Central memory CD8-positive, alpha-beta T cell (primary cell): Measurements from ENCODE around the gene IGF1.
"Not testable (repeated sequence)": the region's sequence is repeated elsewhere in the genome, so short reads cannot be mapped to it uniquely, and the experiment has no call there.

Source experiments
- ATAC-seq: fragments of 150-1000 bp; cut with Tn5 transposase; replicated peaks from 2 replicates; pipeline ENCODE4 v1.10.0; 2022; ENCODE audit warnings: mild to moderate bottlenecking, moderate FRiP score, moderate number of reproducible peaks; ENCODE audit not compliant: poor library complexity, severe bottlenecking; ENCODE audit errors: extremely low read depth
- DNase-seq, 2 donors: peaks; one replicate each; pipeline ENCODE4 v3.0.0; 2021; ENCODE audit warnings: low spot score in 2 of 2
- H3K27ac Mint-ChIP-seq: one replicate; pipeline ENCODE4 v1.8.0; 2022; ENCODE audit warnings: low read depth, mild to moderate bottlenecking, moderate library complexity, mixed read lengths
- H3K27me3 Mint-ChIP-seq: one replicate; pipeline ENCODE4 v1.8.0; 2022; ENCODE audit warnings: mixed read lengths
- H3K36me3 Mint-ChIP-seq: one replicate; pipeline ENCODE4 v1.8.0; 2022; ENCODE audit warnings: mild to moderate bottlenecking, moderate library complexity, mixed read lengths; ENCODE audit not compliant: insufficient read depth
- H3K4me1 Mint-ChIP-seq: one replicate; pipeline ENCODE4 v1.8.0; 2022; ENCODE audit warnings: mixed read lengths
- H3K4me3 Mint-ChIP-seq: one replicate; pipeline ENCODE4 v1.8.0; 2022; ENCODE audit warnings: mild to moderate bottlenecking, moderate library complexity, mixed read lengths
- H3K9me3 Mint-ChIP-seq: one replicate; pipeline ENCODE4 v1.8.0; 2022; ENCODE audit warnings: mixed read lengths

The IGF1 gene

GRCh38 chr12:102470945-102471344, 9.4 kb downstream of the IGF1 start:
- peaks cover 1% of the 10 kb centered on the region for H3K36me3 Mint-ChIP-seq
- no peak overlapping the region for H3K27ac Mint-ChIP-seq
- peaks cover 4% of the 10 kb centered on the region for H3K4me1 Mint-ChIP-seq
- DNase-seq = no peak
- no peak overlapping the region for H3K4me3 Mint-ChIP-seq
- no peak for ATAC-seq
- H3K9me3 Mint-ChIP-seq = no peaks in the 10 kb centered on the region
- peaks cover 40% of the 10 kb centered on the region for H3K27me3 Mint-ChIP-seq

GRCh38 chr12:102468261-102468915, 12.0 kb downstream of the IGF1 start:
- no peak for ATAC-seq
- H3K27ac Mint-ChIP-seq = no peak overlapping the region
- DNase-seq = no peak
- H3K27me3 Mint-ChIP-seq = peaks cover 32% of the 10 kb centered on the region
- H3K36me3 Mint-ChIP-seq = peaks cover 1% of the 10 kb centered on the region
- H3K4me3 Mint-ChIP-seq = no peak overlapping the region
- H3K9me3 Mint-ChIP-seq = no peaks in the 10 kb centered on the region
- H3K4me1 Mint-ChIP-seq = no peaks in the 10 kb centered on the region

DNA sequence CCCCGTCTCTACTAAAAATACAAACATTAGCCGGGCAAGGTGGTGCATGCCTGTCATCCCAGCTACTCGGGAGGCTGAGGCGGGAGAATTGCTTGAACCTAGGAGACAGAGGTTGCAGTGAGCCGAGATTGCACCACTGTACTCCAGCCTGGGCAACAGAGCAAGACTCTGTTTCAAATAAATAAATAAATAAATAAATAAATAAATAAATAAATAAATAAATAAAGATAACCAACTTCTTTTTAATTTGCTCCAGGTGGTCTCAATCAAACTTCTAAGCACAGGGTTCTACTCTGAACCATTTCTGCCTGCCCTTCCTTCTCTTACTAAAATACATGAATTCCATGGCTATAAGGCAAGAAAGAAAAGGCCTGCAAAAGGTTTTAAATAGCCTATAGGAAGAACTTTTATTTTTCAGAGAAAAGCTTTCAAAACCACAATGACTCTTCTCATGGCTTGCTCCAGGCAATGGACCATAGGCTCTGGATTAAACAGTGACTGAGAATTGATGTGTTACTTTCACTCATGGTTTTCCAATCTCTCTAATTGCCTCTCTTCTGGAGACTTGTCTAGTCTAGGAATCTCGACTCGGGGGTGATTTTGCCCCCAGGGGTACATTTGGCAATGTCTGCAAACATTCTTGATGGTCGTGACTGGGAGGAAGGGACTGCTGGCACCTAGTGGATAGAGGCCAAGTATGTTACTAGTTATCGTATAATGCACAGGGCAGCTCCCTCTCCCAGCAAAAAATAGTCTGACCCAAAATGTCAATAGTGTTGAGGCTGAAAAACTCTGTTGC, 14.4 kb downstream of the IGF1 start:
- H3K27me3 Mint-ChIP-seq = peaks cover 43% of the 10 kb centered on the region
- DNase-seq (no peak), ATAC-seq (no peak)
- H3K4me3 Mint-ChIP-seq = no peak overlapping the region
- no peaks in the 10 kb centered on the region for H3K9me3 Mint-ChIP-seq
- no peak overlapping the region for H3K27ac Mint-ChIP-seq
- no peaks in the 10 kb centered on the region for H3K4me1 Mint-ChIP-seq
- H3K36me3 Mint-ChIP-seq = peaks cover 1% of the 10 kb centered on the region

DNA sequence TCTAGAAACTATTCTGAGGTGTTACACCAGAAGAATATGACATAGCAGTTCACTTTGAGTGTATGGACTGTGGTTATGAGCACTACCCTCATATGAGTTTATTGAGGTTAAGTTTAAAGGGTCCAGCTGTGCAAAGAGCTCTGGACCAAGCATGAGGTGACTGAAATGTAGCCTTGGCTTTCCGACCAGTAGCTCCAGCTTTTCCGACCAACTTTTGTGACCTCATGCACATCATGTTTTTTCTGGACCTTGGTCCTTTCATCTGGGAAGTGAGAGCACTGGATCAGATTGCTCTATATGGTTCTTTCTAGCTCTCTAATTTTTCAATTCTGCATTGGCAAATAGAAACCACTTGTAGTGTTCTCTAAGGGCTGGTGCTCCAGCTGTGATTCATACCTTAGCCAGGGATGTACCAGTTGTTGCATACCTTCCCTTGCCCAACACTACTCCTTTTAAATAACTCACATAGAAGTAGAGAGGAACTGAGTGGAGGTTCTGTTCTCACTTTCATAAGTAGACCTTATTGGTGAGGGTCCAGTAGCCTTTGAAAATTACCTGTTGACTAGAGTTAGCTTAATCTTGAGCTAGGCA, 16.6 kb downstream of the IGF1 start:
- no peaks in the 10 kb centered on the region for H3K4me1 Mint-ChIP-seq
- ATAC-seq (no peak), DNase-seq (no peak)
- no peaks in the 10 kb centered on the region for H3K9me3 Mint-ChIP-seq
- no peak overlapping the region for H3K27ac Mint-ChIP-seq
- peaks cover 43% of the 10 kb centered on the region for H3K27me3 Mint-ChIP-seq
- H3K36me3 Mint-ChIP-seq = peaks cover 1% of the 10 kb centered on the region
- H3K4me3 Mint-ChIP-seq = no peak overlapping the region

DNA sequence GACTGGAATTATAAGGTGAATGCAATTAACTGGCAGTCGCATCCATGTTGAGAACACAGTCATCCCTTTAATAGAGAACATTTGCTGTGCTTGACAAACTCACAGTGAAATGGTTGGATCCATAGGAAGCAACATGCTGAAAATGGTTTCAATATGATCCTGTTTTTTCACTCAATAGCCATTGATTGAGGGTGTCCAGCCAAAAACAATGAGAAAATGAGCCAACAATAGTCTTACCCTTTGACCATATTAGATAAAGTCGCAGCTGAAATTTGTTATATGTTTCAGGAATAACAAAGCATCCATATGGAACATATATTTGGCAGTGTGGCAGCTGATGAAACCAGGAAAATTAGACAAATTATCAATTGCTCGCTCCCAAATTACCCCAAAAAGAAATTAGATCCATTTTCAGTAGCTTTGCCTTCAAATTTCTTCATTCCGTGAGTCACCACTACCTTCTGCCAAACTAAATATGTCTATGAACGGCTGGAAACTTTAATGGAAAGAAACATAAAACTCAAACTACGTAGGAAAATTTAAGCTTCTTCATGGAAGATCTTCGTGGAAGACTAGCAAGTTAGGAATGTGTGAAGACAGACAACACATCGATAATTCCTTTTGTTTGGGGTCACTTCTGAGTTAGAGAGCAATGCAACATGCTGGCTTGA, 17.4 kb downstream of the IGF1 start:
- Mint-ChIP-seq H3K27me3 (peaks cover 41% of the 10 kb centered on the region), H3K4me1 (no peaks in the 10 kb centered on the region), H3K36me3 (peaks cover 1% of the 10 kb centered on the region), H3K4me3 (no peak overlapping the region), H3K9me3 (no peaks in the 10 kb centered on the region), H3K27ac (no peak overlapping the region)
- DNase-seq = no peak
- ATAC-seq = no peak

- Mint-ChIP-seq H3K4me3 (no peak overlapping the region), H3K9me3 (no peaks in the 10 kb centered on the region), H3K4me1 (no peaks in the 10 kb centered on the region), H3K27ac (no peak overlapping the region), H3K27me3 (peaks cover 36% of the 10 kb centered on the region), H3K36me3 (peaks cover under 1% of the 10 kb centered on the region)
- ATAC-seq (no peak), DNase-seq (no peak)
Observed at GRCh38 chr12:102462386-102462785, 18.0 kb downstream of the IGF1 start.

DNA sequence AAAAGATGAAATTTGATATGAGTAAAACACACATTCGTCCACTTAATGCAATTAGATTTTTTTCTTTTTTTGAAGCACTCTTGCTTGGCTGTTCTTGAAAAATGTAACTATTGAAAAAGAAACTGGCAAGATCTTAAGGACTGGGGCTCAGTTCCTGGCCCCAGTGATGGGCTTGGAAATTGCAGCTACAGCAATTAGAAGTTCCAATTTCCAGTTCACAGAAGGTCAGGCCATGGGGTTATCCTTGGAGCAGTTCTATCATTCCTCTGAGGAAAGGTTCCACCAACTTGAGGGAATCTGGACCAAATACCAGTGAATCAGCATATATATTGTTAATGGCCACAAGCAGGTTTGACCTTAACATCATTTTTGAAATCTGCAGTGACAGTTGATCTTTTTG, 18.9 kb downstream of the IGF1 start:
- ATAC-seq (no peak), DNase-seq (no peak)
- H3K4me1 Mint-ChIP-seq = no peaks in the 10 kb centered on the region
- no peak overlapping the region for H3K27ac Mint-ChIP-seq
- H3K4me3 Mint-ChIP-seq = no peak overlapping the region
- H3K36me3 Mint-ChIP-seq = no peaks in the 10 kb centered on the region
- no peaks in the 10 kb centered on the region for H3K9me3 Mint-ChIP-seq
- peaks cover 38% of the 10 kb centered on the region for H3K27me3 Mint-ChIP-seq

DNA sequence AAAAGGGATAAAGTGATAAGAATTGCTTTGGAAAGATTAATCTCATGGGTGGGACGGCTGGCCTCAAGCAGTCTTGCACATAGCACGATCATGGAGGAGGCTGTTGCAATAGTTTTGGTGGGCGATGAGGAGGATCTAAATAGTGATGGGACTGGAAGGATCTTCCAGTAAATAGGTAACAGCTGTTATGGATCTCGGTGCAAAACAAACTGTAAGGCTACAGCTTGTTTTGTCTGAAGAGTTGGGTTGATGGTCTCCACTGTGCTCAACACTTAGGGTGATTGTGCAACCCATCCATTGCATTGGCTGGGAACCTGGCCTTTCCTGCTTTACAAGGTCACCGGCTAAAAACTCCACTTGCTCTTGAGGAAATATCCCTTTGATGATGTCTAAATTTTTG, 21.0 kb downstream of the IGF1 start:
- Mint-ChIP-seq H3K36me3 (no peaks in the 10 kb centered on the region), H3K4me1 (no peaks in the 10 kb centered on the region), H3K27me3 (peaks cover 42% of the 10 kb centered on the region), H3K4me3 (no peak overlapping the region), H3K27ac (no peak overlapping the region), H3K9me3 (no peaks in the 10 kb centered on the region)
- DNase-seq (no peak), ATAC-seq (no peak)

DNA sequence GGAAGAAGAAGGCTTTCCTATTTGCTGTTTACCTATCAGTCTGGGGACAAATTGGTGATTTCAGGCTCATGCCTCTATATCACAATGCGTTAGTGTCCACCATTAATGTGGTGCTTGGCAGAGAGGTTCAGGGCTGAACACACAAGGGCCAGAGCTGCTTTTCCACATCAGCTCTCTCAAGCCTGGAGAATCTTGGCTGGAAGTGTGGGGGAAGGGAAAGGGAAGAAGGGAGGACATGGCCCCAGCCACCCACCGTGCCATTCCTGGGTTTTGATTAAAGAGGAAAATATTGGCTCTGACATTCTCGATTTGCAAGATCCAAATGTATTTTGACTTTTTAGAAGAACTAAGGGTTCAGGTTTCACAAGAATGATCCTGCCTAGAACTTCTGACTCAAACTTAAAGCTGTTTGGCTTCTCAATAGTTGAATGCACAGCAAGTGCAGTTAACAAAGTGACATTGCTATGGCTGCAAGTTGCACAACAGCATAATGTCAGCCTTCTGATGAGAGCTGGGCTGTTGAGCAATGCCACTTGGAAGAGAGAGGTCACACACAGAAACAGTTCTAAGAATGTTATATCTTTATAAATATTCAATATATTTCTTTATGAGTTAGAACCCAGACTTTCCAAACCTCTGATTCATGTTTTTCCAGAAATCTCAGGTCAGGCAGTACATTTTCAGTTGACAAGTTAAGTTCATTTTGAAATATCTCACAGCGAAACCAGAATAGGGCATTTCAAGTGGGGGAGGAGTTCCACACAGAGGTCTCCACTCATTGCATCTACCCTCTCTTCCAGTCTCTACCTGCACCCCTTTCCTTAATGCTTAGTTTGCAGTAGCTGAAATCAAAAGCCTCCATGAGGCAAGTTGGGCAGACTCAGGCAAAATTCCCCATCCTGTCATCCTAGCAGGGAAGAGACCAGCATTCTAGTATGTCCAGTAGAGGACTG, 25.3 kb downstream of the IGF1 start:
- no peaks in the 10 kb centered on the region for H3K36me3 Mint-ChIP-seq
- no peaks in the 10 kb centered on the region for H3K4me1 Mint-ChIP-seq
- no peak overlapping the region for H3K27ac Mint-ChIP-seq
- DNase-seq = no peak
- no peak for ATAC-seq
- H3K4me3 Mint-ChIP-seq = no peak overlapping the region
- H3K27me3 Mint-ChIP-seq = peaks cover 30% of the 10 kb centered on the region
- no peaks in the 10 kb centered on the region for H3K9me3 Mint-ChIP-seq

DNA sequence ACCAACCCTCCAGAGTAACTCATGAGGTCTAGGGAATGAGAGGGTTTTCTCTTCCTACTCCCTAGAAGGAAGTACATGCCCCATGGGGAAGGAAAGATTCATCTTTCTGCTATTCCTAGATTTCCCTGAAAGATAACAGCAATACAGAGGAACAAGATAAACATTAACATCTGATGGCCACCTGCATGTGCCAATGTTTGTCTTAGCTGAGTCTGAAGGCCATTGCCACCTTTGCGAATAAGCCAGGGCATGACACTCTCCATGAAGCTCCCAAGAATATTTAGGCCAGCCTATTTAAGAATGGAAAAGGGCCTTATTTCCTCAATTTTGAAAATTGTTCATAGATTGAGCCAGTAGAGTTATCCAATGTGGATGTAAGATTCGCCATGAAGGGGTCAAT, 26.0 kb downstream of the IGF1 start:
- Mint-ChIP-seq H3K27me3 (peaks cover 30% of the 10 kb centered on the region), H3K36me3 (no peaks in the 10 kb centered on the region)
- no peak for DNase-seq

GRCh38 chr12:102452605-102453004, 27.8 kb downstream of the IGF1 start:
- Mint-ChIP-seq H3K27me3 (peaks cover 22% of the 10 kb centered on the region), H3K4me3 (no peak overlapping the region), H3K4me1 (no peaks in the 10 kb centered on the region), H3K36me3 (no peaks in the 10 kb centered on the region), H3K9me3 (no peaks in the 10 kb centered on the region), H3K27ac (no peak overlapping the region)
- no peak for DNase-seq
- no peak for ATAC-seq

More for the DNA sequence above, 26.0 kb downstream of the IGF1 start:
- Mint-ChIP-seq H3K27ac (no peak overlapping the region), H3K4me1 (no peaks in the 10 kb centered on the region), H3K9me3 (no peaks in the 10 kb centered on the region), H3K4me3 (no peak overlapping the region)
- ATAC-seq = no peak

DNA sequence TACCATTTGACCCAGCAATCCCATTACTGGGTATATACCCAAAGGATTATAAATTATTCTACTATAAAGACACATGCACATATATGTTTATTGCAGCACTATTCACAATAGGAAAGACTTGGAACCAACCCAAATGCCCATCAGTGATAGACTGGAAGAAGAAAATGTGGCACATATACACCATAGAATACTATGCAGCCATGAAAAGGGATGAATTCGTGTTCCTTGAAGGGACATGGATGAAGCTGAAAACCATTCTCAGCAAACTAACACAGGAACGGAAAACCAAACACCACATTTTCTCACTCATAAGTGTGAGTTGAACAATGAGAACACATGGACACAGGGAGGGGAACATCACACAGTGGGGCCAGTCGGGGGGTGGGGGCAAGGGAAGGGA, 31.3 kb downstream of the IGF1 start:
- not testable (repeated sequence) for ATAC-seq, H3K27ac Mint-ChIP-seq, H3K36me3 Mint-ChIP-seq, H3K4me1 Mint-ChIP-seq, DNase-seq, H3K4me3 Mint-ChIP-seq, H3K9me3 Mint-ChIP-seq
- peaks cover 25% of the 10 kb centered on the region for H3K27me3 Mint-ChIP-seq
